Testis (tissue), 3 donors: ENCODE measurements around the gene ATP4B. TPM values are rescaled to one million over a fixed set of nuclear protein-coding genes. Genes with fewer than 3 reads are reported as not detected.
A peak's percentile ranks its signal among the peaks of the same experiment; 100 is the strongest.

ENCODE experiments used
- DNase-seq: peaks from one replicate; pipeline ENCODE4 v3.0.0-alpha.2; 2019
- H3K27ac ChIP-seq, 2 donors: fragments of 200-600 bp; sonication (generic); one replicate each; pipeline ENCODE4 v1.5.1; 2019
- H3K27me3 ChIP-seq: fragments of 200-600 bp; sonication (generic); one replicate; pipeline ENCODE4 v1.5.1; 2019
- H3K36me3 ChIP-seq: fragments of 200-600 bp; sonication (generic); one replicate; pipeline ENCODE4 v1.5.1; 2017; ENCODE audit warnings: low read depth; ENCODE audit errors: missing control alignments
- H3K4me1 ChIP-seq: fragments of 200-600 bp; sonication (generic); one replicate; pipeline ENCODE4 v1.5.1; 2019
- H3K4me3 ChIP-seq, 2 donors: fragments of 200-600 bp; sonication (generic); one replicate each; pipeline ENCODE4 v1.5.1; 2017 to 2019
- H3K9me3 ChIP-seq: fragments of 200-600 bp; sonication (generic); one replicate; pipeline ENCODE4 v1.5.1; 2017
- CTCF ChIP-seq, 3 experiments: fragments of 450-650 bp in 2 of 3; fragments of 200-600 bp in 1 of 3; sonication (generic) in 1 of 3; IDR thresholded peaks; one replicate each; pipeline ENCODE4 v1.5.1; 2016 to 2019; ENCODE audit warnings: antibody characterized with exemption in 3 of 3, mild to moderate bottlenecking in 2 of 3, moderate library complexity in 1 of 3
- POLR2A ChIP-seq: fragments of 450-650 bp; IDR thresholded peaks from one replicate; pipeline ENCODE4 v1.6.1; 2017; ENCODE audit warnings: antibody characterized with exemption, mild to moderate bottlenecking, moderate library complexity
- WGBS, 2 donors: methylation state at CpG; one replicate each; pipeline ENCODE4 v1.1.5; 2018; 5-methylcytosine and 5-hydroxymethylcytosine counted together
- intact Hi-C: fragments of 100-400 bp; cut with DNase I; formaldehyde crosslinking; loops from one replicate; pipeline ENCODE4 v1.15.1; 2023; ENCODE audit warnings: low total_unique reads
- polyA plus RNA-seq: library from polyadenylated mRNA; stranded (reverse); fragments of 350-450 nt; fragmentation: Illumina TruSeq; extraction: RNeasy Lipid Tissue Mini Kit (QIAGEN cat#74804); gene quantifications from one replicate; pipeline ENCODE4 v1.2.3, GENCODE V29; 2014; ENCODE audit warnings: low read depth, low replicate concordance; ENCODE audit not compliant: insufficient read depth
- total RNA-seq, 2 donors: library from RNA; depleted of rRNA; stranded (reverse); fragments of >200 nt; gene quantifications; one replicate each; pipeline ENCODE4 v1.2.3, GENCODE V29; 2016

ATP4B gene
- total and polyA plus RNA-seq, 3 donors from 2014 or later: not detected

- peak; percentile 70 for DNase-seq
- 74 to 89% methylated on average over 8 of the region's 8 CpGs for WGBS, 2 donors
- intact Hi-C loops: no loop called here
- H3K4me3 ChIP-seq: no peak overlapping the region
- no peaks in the 10 kb centered on the region for H3K27me3 ChIP-seq
- no peaks in the 10 kb centered on the region for H3K9me3 ChIP-seq
- TF ChIP-seq POLR2A (no peak), CTCF (IDR thresholded peaks at IDR 0.05) (no peak)
- no peaks in the 10 kb centered on the region for H3K36me3 ChIP-seq
- H3K4me1 ChIP-seq: peaks cover 15% of the 10 kb centered on the region
- peak overlapping the region in 1 of 2 donors; percentile 24 for H3K27ac ChIP-seq
Observed at GRCh38 chr13:113605461-113605860, 52.5 kb downstream of the ATP4B start.

GRCh38 chr13:113604186-113604585 lies 53.8 kb downstream of the ATP4B start:
- Histone ChIP-seq H3K4me3 (no peak overlapping the region), H3K9me3 (no peaks in the 10 kb centered on the region), H3K4me1 (peaks cover 15% of the 10 kb centered on the region), H3K27ac (no peak overlapping the region), H3K36me3 (no peaks in the 10 kb centered on the region), H3K27me3 (no peaks in the 10 kb centered on the region)
- intact Hi-C loops: no loop called here
- TF ChIP-seq POLR2A: no peak
- no peak for TF ChIP-seq CTCF (IDR thresholded peaks at IDR 0.05)
- WGBS, 2 donors: 89% methylated on average over 1 of the region's 1 CpG; no CpG with 5 or more reads in 1 of the 2 donors
- no peak for DNase-seq

GRCh38 chr13:113603116-113603710 lies 54.8 kb downstream of the ATP4B start:
- 83 to 85% methylated on average over 13 of the region's 13 CpGs for WGBS, 2 donors
- intact Hi-C loops: no loop called here

GRCh38 chr13:113602291-113602988 lies 55.6 kb downstream of the ATP4B start:
- peaks cover 15% of the 10 kb centered on the region for H3K4me1 ChIP-seq
- no peak overlapping the region for H3K4me3 ChIP-seq
- WGBS, 2 donors: 89 to 96% methylated on average over 15 of the region's 15 CpGs
- intact Hi-C loops: no loop called here
- no peaks in the 10 kb centered on the region for H3K36me3 ChIP-seq
- no peak for DNase-seq
- no peaks in the 10 kb centered on the region for H3K9me3 ChIP-seq
- TF ChIP-seq POLR2A (no peak), CTCF (IDR thresholded peaks at IDR 0.05) (no peak)
- no peaks in the 10 kb centered on the region for H3K27me3 ChIP-seq
- no peak overlapping the region for H3K27ac ChIP-seq

More at GRCh38 chr13:113603116-113603710, 54.8 kb downstream of the ATP4B start:
- Histone ChIP-seq H3K9me3 (no peaks in the 10 kb centered on the region), H3K4me3 (no peak overlapping the region), H3K27ac (no peak overlapping the region), H3K4me1 (peaks cover 15% of the 10 kb centered on the region), H3K27me3 (no peaks in the 10 kb centered on the region), H3K36me3 (no peaks in the 10 kb centered on the region)
- no peak for DNase-seq
- TF ChIP-seq CTCF (IDR thresholded peaks at IDR 0.05): no peak
- TF ChIP-seq POLR2A: no peak
